Smooth muscle cell (in vitro differentiated cells): Measurements from ENCODE around the gene PIEZO2. TPM values are rescaled to one million over a fixed set of nuclear protein-coding genes. Genes with fewer than 3 reads are reported as not detected.

Source experiments
- DNase-seq: peaks from one replicate; lab custom pipeline; 2025; ENCODE audit not compliant: unreplicated experiment; lab: John Stamatoyannopoulos, UW
- H2AFZ ChIP-seq: fragments of 200-600 bp; sonication (generic); 2 replicates; pipeline ENCODE4 v1.6.0; 2016; ENCODE audit warnings: antibody characterized with exemption, low read depth, mild to moderate bottlenecking
- H3F3A ChIP-seq: fragments of 200-600 bp; sonication (generic); 2 replicates; pipeline ENCODE4 v1.6.0; 2017; ENCODE audit warnings: antibody characterized with exemption, low read depth
- H3K27ac ChIP-seq: fragments of 200-600 bp; sonication (generic); 2 replicates; pipeline ENCODE4 v1.5.1; 2016; ENCODE audit warnings: low read depth, mild to moderate bottlenecking
- H3K27me3 ChIP-seq: fragments of 200-600 bp; sonication (generic); 2 replicates; pipeline ENCODE4 v1.6.1; 2016; ENCODE audit warnings: low read depth, mild to moderate bottlenecking
- H3K36me3 ChIP-seq: fragments of 200-600 bp; sonication (generic); 2 replicates; pipeline ENCODE4 v1.5.1; 2016; ENCODE audit warnings: low read depth
- H3K4me1 ChIP-seq: fragments of 200-600 bp; sonication (generic); 2 replicates; pipeline ENCODE4 v1.5.1; 2016; ENCODE audit warnings: low read depth
- H3K4me2 ChIP-seq: fragments of 200-600 bp; sonication (generic); 2 replicates; pipeline ENCODE4 v1.6.0; 2016; ENCODE audit warnings: mild to moderate bottlenecking
- H3K4me3 ChIP-seq: fragments of 200-600 bp; sonication (generic); 2 replicates; pipeline ENCODE4 v1.5.1; 2016; ENCODE audit warnings: mild to moderate bottlenecking
- H3K79me2 ChIP-seq: fragments of 200-600 bp; sonication (generic); 2 replicates; pipeline ENCODE4 v1.6.0; 2016; ENCODE audit warnings: low read depth, mild to moderate bottlenecking
- H3K9ac ChIP-seq: fragments of 200-600 bp; sonication (generic); 2 replicates; pipeline ENCODE4 v1.6.0; 2016; ENCODE audit warnings: low read depth
- H3K9me3 ChIP-seq: fragments of 200-600 bp; sonication (generic); replicated peaks from 2 replicates; pipeline ENCODE4 v1.5.1; 2016; ENCODE audit warnings: low read depth
- H4K20me1 ChIP-seq: fragments of 200-600 bp; sonication (generic); 2 replicates; pipeline ENCODE4 v1.6.0; 2016; ENCODE audit warnings: low read depth
- WGBS: methylation state at CpG from one replicate; pipeline ENCODE4 v1.1.7; 2016; ENCODE audit warnings: low lambda C conversion rate; 5-methylcytosine and 5-hydroxymethylcytosine counted together
- polyA plus RNA-seq: library from polyadenylated mRNA; unstranded; fragments of >200 nt; fragmentation: Nextera tagmentation; extraction: Ambion mirVana; gene quantifications from 2 replicates; pipeline ENCODE4 v1.2.1, GENCODE V29; 2016
- total RNA-seq: library from RNA; depleted of rRNA; stranded (reverse); fragments of >200 nt; gene quantifications from 2 replicates; pipeline ENCODE4 v1.2.3, GENCODE V29; 2014
- TF ChIP-seq, protein P1 (sequence below): fragments of 200-600 bp; sonication (generic); IDR thresholded peaks from 2 replicates; pipeline ENCODE4 v1.5.1; 2017; ENCODE audit warnings: borderline replicate concordance, mild to moderate bottlenecking, antibody characterized with exemption; ENCODE audit not compliant: insufficient read depth, poor library complexity, severe bottlenecking

Gene PIEZO2
- total and polyA plus RNA-seq, 2 experiments from 2014 or later, result 1.3 to 4.7 TPM

GRCh38 chr18:10745971-10746370 lies 403.4 kb downstream of the PIEZO2 start:
- H2AFZ ChIP-seq, result no peak overlapping the region
- no peak overlapping the region for H3K4me2 ChIP-seq
- H3K27me3 ChIP-seq, result no peaks in the 10 kb centered on the region
- H3K4me3 ChIP-seq, result no peak overlapping the region
- H3K79me2 ChIP-seq, result no peaks in the 10 kb centered on the region
- no peak overlapping the region for H3K9ac ChIP-seq
- no peak for DNase-seq
- TF ChIP-seq, protein P1, sequence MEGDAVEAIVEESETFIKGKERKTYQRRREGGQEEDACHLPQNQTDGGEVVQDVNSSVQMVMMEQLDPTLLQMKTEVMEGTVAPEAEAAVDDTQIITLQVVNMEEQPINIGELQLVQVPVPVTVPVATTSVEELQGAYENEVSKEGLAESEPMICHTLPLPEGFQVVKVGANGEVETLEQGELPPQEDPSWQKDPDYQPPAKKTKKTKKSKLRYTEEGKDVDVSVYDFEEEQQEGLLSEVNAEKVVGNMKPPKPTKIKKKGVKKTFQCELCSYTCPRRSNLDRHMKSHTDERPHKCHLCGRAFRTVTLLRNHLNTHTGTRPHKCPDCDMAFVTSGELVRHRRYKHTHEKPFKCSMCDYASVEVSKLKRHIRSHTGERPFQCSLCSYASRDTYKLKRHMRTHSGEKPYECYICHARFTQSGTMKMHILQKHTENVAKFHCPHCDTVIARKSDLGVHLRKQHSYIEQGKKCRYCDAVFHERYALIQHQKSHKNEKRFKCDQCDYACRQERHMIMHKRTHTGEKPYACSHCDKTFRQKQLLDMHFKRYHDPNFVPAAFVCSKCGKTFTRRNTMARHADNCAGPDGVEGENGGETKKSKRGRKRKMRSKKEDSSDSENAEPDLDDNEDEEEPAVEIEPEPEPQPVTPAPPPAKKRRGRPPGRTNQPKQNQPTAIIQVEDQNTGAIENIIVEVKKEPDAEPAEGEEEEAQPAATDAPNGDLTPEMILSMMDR, result no peak
- H4K20me1 ChIP-seq, result no peaks in the 10 kb centered on the region
- no peaks in the 10 kb centered on the region for H3K9me3 ChIP-seq
- H3K27ac ChIP-seq, result no peak overlapping the region
- H3K4me1 ChIP-seq, result no peaks in the 10 kb centered on the region
- 30% methylated on average over 3 of the region's 3 CpGs for WGBS
- no peaks in the 10 kb centered on the region for H3K36me3 ChIP-seq
- H3F3A ChIP-seq, result no peaks in the 10 kb centered on the region

- Histone ChIP-seq H3K79me2 (no peaks in the 10 kb centered on the region), H4K20me1 (no peaks in the 10 kb centered on the region), H3K4me1 (no peaks in the 10 kb centered on the region), H3K4me3 (no peak overlapping the region), H3K9me3 (no peaks in the 10 kb centered on the region), H3K9ac (no peak overlapping the region), H3F3A (no peaks in the 10 kb centered on the region), H3K27ac (no peak overlapping the region), H3K27me3 (no peaks in the 10 kb centered on the region), H3K4me2 (no peak overlapping the region), H3K36me3 (no peaks in the 10 kb centered on the region), H2AFZ (no peak overlapping the region)
- 83% methylated on average over 8 of the region's 8 CpGs for WGBS
- no peak for DNase-seq
- TF ChIP-seq, protein P1, result no peak
Observed at GRCh38 chr18:10745219-10745618, 404.1 kb downstream of the PIEZO2 start.

DNA sequence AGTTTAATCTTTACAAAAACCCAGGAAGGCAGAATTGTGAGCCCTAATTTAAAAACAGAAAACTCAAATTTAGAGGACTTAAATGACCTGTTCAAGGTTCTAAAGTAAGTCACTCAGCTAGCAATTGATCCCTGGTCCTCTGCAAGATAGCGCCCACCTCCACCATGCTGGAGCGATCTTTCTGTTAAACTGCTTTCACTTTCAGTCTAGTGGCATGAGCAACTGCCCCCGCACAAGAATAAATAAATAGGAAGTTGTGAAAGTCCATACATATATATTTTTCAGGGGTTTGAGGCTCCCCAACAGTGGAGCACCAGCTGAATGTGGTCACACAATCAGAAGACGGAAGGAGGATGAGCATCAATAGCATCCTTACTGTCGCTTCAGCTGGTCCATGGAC lies 405.6 kb downstream of the PIEZO2 start:
- Histone ChIP-seq H3K4me3 (no peak overlapping the region), H3K4me2 (no peak overlapping the region), H3K9me3 (no peaks in the 10 kb centered on the region), H3K9ac (no peak overlapping the region), H3K4me1 (no peaks in the 10 kb centered on the region), H3F3A (no peaks in the 10 kb centered on the region), H3K27ac (no peak overlapping the region), H3K27me3 (no peaks in the 10 kb centered on the region), H4K20me1 (no peaks in the 10 kb centered on the region), H3K36me3 (no peaks in the 10 kb centered on the region), H2AFZ (no peak overlapping the region), H3K79me2 (no peaks in the 10 kb centered on the region)
- 74% methylated on average over 5 of the region's 5 CpGs for WGBS
- TF ChIP-seq, protein P1, result no peak
- no peak for DNase-seq

DNA sequence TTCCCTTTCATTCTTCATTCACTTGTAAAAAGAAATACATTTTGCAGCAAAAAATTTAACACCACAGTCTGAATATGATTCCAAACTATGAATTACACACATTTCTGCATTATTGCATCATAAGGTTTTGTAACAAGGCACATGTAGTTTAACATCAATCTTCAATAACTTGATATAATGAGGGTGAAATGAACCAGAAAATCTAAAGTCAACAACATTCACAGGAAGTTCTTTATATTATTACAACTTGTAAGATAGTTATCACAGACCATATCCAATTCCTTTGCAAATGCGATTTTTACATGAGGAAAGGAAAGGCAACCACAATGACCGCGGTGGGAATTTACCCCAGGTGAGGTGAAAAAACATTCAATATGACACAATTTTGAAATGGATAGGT lies 410.2 kb downstream of the PIEZO2 start:
- no peaks in the 10 kb centered on the region for H3F3A ChIP-seq
- no peaks in the 10 kb centered on the region for H3K79me2 ChIP-seq
- no peak for DNase-seq
- no peaks in the 10 kb centered on the region for H3K9me3 ChIP-seq
- TF ChIP-seq, protein P1, result no peak
- WGBS, result 94% methylated on average over 3 of the region's 3 CpGs
- H4K20me1 ChIP-seq, result no peaks in the 10 kb centered on the region
- no peak overlapping the region for H3K4me2 ChIP-seq
- H2AFZ ChIP-seq, result no peak overlapping the region
- H3K9ac ChIP-seq, result no peak overlapping the region
- no peak overlapping the region for H3K4me3 ChIP-seq
- H3K4me1 ChIP-seq, result no peaks in the 10 kb centered on the region
- H3K27me3 ChIP-seq, result no peaks in the 10 kb centered on the region
- no peaks in the 10 kb centered on the region for H3K36me3 ChIP-seq
- H3K27ac ChIP-seq, result no peak overlapping the region
